Ecto neural progenitor cell (in vitro differentiated cells): ENCODE data around the gene SRSF3.
"Not testable (repeated sequence)": the region's sequence is repeated elsewhere in the genome, so short reads cannot be mapped to it uniquely, and the experiment has no call there.

Experiments
- DNase-seq: peaks from one replicate; pipeline ENCODE4 v3.0.0-alpha.2; 2018; ENCODE audit warnings: low spot score

The SRSF3 gene

DNA sequence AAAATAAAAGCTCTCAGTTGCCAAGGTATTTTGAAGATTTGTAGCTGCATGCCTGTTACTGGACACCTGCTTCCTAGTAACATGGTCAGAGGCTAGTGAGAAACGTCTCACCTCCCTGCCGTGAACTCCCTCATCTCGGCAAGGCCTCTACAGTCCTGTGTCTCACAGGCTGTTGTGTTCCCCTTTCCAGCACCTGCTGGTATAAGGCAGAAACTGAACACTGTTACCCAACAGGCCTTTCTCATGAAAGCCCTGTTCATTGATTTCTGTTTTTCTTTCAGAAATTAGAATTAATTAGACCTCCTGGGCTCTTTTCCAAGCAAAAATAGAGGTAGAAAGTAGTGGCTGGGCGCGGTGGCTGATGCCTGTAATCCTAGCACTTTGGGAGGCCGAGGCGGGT lies 17.6 kb upstream of the SRSF3 start:
- no peak for DNase-seq

DNA sequence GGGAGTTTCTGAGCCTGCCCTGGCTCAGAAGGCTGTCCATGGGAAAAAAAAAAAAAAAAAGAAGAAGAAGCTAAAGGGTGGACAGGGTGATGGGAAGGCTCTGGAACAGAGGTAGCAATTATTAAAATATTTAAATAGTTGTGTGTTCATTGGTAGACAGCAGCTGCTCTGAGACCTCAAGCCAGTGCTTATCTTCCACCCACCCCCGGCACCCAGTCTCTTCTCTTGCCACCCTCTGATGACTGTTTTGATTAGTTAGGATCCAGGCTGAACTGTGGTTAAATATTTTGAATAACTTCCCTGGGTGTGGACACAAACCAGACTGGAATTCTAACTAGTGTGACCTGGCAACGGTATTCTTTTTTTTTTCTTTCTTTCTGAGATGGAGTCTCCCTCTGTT lies 16.9 kb upstream of the SRSF3 start:
- no peak for DNase-seq

DNA sequence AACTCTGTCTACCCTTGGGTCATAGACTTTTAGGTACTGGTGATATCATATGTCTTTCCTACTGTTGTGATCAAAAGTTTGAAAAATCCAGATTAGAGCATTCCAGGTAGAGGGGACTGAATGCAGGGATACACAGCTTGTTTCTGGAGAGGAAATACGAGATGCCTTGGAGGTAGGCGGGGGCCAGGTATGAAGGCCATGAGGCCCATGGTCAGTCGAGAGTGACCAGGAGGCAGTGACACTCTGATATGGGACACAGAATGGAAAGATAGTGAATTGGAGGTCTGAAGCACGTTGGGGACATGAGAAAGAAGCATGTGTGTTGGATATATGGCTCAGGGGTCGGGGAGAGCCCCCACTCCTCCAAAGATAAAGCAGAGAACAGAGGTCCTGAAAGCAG lies 16.1 kb upstream of the SRSF3 start:
- no peak for DNase-seq

DNA sequence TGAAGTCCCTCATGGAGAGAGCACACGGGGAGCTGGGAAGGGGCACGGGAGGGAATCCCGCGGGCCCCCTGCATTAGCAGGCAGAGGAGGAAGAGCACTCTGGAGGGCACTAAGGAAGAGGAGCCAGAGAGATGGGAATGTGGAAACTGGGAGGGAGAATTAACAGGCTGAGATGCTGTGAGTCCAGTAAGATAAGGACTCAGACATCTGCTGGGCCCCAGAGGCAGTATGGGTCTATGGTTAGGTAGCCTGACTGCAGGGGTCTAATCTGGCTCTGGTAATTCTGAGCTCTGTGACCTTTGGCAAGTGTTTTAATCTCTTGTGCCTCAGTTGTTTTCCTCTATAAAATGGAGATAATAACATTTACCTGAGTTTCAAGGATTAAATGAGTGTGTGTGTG lies 15.7 kb upstream of the SRSF3 start:
- no peak for DNase-seq

DNA sequence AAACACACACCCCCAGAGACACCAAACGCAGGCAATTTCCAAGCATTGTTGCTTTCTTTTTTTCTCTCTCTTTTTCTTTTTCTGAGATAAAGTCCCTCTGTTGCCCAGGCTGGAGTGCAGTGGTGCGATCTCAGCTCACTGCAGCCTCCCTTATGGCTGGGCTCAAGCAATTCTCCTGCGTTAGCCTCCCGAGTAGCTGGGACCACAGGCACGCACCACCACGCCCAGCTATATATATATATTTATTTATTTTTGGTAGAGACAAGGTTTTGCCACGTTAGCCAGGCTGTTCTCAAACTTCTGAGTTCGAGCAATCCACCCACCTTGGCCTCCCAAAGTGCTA lies 14.0 kb upstream of the SRSF3 start:
- no peak for DNase-seq

DNA sequence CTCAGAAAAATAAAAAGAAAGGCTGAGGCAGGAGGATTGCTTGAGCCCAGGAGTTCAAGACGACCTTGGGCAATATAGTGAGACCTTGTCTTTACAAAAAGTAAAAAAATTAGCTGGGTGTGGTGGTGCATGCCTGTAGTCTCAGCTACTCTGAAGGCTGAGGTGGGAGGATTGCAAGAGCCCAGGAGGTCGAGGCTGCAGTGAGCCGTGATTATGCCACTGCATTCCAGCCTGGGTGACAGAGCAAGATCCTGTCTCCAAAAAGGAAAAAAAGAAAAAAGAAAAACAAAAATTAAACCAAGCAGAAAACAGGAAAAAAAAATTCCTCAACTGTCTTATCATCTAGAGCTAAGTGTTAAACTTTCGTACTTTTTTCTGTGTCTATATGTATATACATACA lies 12.4 kb upstream of the SRSF3 start:
- no peak for DNase-seq

DNA sequence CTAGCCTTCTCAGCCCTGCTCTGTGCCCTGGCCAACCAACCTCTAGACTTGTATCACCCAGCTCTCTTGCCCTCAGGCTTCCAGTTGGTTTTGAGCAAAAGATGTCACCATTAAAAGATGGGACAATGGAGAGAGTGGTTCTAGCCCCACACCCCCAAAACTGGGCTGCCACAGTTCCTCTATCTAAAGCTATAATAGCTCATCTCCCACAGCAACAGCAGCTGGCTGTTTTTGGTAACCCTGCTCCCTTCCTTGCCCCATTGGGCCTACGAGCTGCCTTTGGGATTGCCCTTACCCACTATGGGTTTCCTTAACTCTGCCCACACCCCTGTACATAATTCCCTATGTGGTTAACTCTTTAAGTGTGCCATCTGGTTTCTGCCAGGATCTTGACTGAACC lies 7.6 kb upstream of the SRSF3 start:
- DNase-seq: no peak

DNA sequence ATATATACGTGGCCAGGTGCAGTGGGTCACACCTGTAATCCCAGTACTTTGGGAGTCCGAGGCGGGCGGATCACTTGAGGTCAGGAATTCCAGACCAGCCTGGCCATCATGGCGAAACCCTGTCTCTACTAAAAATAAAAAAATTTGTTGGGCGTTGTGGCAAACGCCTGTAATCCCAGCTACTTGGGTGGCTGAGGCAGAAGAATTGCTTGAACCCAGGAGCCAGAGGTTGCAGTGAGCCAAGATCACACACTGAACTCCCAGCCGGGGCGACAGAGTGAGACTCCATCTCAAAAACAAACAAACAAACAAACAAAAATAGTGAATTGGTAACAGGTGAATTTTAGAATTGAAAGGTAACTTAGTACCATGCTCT lies 5.1 kb upstream of the SRSF3 start:
- not testable (repeated sequence) for DNase-seq

DNA sequence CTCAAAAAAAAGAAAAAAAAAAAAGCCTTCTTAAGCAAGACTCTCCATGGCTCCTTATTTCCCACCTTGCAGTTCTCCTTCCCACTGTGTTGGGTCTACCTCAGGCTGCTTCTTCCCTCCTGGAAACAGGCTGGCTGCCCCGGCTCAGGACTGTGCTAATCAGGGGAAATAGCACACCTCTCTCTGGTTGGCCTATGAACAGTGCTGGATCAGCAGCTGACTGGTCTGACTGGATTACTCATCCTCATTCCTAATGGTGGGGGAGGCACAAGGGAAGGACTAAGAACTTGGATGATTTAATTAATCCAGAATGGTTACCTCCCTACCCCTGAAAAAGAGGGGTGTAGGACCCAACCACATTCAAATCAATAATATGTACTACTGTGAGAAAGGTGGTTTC lies 3.9 kb upstream of the SRSF3 start:
- DNase-seq: no peak

DNA sequence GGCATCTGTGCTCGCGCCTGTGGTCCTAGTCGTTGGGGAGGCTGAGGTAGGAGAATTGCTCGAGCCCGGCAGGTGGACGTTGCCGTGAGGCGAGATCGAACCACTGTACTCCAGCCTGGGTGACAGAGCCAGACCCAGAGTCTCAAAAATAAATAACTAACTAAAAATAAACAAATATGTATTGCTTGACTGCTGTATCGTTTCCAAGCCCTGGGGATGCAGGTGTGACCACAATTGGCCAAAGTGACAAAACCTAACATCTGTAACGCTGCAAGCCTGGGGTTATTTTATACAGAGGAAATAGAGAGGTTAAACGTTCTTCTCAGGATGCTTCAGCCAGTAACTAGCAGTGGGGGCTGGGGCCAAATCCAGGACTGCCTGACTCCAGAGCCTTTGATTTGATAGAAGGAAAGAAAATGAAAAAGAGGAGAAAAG lies 1.9 kb upstream of the SRSF3 start:
- DNase-seq: no peak

DNA sequence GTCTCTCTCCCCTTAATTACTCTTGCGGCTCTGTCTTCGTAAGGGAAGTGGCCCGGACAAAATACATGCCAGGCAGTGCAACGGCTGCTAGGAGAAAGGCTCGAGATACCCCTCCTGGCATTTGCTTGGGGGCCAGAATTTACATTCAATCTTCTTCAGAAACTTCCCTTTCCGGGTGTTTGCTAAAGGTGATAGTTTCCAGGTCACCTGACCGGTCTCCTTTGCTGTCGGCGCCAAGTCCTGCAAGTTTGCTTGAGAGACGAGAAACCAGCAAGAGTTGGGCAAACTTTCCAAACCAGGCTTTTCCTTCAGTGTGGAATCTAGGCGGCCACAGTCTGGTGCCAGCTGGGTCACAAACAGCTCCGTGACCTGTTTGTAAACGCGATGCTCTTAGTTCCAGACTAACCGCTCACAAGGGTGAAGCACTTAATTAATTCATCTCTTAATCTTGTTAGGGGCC lies 563 bp upstream of the SRSF3 start:
- no peak for DNase-seq

DNA sequence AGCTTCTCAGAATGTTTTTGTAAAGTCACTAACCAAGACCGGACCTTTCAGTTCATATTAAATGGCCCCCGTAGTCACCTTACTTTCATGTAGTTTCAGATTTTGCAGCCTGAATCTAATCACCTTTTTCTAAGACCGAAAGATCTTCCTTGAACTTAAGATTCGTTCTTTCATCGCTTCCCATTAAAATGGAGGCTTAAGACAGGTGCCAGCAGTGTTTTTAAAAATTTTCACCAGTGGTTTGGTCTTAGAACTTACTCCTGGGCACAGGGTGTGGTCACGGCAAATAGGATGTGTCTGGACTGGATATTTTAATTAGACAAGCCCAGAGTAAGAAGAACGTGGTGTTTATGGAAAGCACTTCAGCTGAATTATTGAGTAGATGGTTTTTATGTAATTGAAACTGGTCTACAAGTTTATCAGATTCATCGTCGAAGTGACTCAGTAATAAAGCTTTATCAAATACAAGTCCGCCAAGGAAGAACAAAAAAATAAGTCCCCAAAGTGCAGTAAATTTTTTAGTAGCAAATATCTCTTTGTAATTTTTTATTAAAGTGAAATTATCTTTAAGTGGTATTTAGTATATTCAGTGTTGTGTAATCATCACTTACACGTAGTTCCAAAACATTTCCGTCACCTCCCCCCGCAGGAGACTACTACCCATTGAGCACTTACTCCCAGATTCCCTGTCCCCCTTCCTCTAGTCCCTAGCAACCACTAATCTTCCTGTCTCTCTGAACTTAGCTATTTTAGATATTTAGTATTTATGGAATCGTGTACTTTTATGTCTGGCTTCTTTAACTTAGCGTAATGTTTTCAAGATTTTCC lies 868 bp downstream of the SRSF3 start:
- no peak for DNase-seq

DNA sequence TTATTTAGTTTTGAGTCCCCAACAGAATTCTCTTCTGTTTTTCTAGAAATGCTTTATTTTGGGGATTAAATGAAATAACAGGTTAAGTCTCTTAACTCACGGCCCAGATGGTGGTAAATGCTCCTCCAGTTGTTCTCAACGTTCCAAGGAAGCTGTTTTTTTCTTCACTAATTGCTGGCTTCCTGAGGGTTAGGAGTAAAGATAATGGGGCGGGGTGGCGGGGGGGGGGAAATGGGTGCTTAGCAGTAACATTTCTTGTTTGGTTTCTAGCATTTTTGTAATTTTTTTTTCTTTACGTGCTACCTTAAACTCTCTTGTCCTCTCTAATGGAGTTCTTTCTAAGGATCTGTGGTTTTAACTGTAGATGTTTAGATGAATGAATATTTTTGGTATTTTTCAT lies 2.2 kb downstream of the SRSF3 start:
- DNase-seq: no peak

DNA sequence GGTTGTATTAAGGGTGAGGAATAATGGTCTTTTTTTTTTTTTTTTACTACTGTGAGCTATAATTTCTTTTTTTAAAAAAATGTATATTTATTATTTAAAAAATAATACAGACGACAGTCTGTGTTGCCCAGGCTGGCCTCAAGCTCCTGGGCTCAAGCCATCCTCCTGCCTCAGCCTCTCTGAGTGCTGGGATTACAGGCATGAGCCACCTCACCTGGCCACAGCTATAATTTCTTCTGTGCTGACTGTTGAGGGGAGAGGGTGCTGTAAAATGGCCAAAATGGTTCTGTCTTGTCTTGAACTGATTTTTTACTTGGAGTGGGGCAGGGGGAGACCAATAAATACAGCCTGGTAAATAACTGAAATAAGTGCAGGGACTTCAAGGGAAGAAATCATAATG lies 3.6 kb downstream of the SRSF3 start:
- DNase-seq: no peak

DNA sequence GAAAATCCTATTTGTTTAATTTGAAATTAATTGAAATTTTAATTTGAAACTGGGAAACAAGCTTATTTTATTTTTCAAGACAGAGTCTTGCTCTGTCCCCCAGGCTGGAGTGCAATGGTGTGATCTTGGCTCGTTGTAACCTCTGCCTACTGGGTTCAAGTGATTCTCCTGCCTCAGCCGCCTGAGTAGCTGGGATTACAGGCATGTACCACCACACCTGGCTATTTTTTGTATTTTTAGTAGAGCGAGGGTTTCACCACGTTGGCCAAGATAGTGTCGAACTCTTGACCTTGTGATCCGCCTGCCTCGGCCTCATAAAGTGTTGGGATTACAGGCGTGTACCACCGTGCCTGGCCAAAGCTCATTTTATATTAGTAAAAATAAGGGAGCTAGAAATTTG lies 4.2 kb downstream of the SRSF3 start:
- no peak for DNase-seq

DNA sequence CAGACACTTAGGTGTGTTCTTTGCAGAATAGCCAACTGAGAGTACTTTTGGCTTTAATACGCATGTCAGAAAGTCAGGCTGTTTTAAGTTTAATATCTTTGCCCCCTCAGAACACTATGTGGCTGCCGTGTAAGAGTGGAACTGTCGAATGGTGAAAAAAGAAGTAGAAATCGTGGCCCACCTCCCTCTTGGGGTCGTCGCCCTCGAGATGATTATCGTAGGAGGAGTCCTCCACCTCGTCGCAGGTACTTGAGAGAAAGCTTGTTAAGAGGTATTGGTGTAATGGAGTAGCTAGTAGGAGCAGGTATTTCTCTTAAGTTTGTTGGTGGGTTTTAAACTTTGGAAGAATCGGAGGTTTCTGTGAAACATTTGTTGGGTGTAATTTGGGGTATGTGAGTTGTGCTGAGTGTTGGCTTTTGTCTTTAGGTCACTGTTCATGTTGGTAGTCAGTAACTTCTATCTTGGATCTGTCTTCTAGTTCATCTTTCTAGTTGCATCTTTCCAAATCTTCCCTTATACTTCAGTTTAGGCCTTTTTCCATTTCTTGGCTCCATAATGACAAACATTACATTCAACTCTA lies 4.7 kb downstream of the SRSF3 start:
- DNase-seq: no peak

DNA sequence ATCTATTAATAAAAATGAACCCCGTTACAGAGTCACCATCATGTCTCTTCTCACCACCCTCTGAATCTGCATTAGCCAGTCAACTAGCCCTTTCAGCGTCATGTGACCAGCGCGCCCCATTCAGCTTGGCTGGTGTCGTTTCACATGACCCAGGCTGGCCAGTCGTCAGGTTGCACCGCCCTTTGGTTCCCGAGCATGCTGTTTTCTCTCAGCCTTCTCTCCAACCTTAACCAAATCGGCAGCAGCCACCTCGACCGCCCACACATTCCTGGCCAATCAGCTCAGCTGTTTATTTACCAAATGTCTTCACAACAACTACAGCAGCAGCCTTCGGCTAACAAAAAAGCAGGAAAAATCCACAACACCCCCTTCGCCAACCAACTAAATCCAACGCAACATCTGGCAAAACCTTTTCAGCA lies 5.6 kb downstream of the SRSF3 start:
- DNase-seq: peak; percentile 74

DNA sequence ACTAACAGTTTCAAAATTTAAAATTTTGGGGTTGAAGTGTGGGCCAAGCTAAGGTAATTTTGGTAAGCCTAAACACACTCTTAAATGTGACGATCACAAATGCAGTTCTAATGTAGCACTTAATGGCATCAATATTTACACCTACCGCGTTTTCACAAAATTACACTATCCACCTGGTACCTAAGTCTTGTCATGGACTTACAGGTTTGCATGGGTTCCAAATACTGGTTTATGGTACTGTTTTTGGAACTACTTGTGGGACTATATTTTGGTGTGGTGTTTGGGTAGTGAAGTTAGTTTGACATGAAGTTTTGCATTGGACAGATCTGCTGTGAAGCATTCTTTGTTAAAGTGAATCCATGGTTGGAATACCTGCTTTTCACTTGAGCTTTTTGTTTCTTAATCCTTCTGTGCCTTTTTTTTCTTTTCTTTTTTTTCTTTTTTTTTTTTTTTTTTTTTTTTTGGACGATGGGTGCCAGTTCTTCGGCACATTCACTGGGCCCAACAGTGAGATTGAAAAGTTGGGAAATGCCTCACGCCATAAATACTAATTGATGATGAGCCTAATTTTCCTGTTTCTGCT lies 6.5 kb downstream of the SRSF3 start:
- DNase-seq: no peak

DNA sequence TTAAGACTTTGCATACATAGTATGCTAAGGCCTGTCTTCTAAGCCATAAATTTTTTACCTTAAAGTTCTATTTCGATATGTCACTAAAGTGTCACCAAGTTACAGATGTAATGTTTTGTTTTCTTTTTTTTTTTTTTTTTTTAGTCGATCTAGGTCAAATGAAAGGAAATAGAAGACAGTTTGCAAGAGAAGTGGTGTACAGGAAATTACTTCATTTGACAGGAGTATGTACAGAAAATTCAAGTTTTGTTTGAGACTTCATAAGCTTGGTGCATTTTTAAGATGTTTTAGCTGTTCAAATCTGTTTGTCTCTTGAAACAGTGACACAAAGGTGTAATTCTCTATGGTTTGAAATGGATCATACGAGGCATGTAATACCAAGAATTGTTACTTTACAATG lies 7.7 kb downstream of the SRSF3 start:
- not testable (repeated sequence) for DNase-seq

DNA sequence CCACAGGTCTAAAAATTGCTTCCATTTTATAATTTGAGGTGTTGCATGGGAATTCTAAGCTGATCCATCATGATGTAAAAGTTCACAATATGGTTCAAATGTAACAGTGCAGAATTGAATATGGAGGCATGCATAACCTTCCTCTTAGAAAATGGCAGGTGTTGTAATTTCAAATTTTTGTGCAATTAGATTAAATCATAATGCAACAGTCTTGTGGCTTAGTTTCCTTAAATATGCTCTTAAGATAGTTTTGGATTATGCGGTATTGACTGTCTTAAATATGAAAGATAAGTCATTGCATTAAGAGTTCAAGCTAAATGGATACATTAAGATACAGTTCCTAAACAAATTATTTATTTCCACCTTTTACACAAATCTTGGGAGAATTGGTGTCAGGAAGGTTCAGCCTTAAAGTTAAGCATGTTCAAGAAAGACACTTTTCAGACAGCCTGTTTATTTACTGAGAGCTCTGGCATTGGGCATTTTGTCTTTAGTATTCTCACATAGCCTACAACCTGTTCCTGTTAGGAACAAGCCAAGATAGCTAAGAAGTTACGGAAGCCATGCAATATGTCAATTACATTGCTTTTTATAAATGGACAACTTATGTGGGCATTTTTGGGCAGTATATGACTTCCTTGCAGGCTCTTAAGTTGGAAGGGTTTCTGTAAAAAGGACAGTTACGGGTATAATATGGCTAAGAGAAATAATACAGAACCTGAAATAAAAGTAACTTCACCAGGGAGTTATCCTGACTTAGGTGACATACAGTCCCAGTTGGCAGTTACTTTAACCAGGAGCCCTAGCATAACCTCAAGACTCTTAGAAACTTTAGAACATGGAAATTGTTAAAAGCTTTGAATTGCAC lies 9.3 kb downstream of the SRSF3 start:
- DNase-seq: no peak

DNA sequence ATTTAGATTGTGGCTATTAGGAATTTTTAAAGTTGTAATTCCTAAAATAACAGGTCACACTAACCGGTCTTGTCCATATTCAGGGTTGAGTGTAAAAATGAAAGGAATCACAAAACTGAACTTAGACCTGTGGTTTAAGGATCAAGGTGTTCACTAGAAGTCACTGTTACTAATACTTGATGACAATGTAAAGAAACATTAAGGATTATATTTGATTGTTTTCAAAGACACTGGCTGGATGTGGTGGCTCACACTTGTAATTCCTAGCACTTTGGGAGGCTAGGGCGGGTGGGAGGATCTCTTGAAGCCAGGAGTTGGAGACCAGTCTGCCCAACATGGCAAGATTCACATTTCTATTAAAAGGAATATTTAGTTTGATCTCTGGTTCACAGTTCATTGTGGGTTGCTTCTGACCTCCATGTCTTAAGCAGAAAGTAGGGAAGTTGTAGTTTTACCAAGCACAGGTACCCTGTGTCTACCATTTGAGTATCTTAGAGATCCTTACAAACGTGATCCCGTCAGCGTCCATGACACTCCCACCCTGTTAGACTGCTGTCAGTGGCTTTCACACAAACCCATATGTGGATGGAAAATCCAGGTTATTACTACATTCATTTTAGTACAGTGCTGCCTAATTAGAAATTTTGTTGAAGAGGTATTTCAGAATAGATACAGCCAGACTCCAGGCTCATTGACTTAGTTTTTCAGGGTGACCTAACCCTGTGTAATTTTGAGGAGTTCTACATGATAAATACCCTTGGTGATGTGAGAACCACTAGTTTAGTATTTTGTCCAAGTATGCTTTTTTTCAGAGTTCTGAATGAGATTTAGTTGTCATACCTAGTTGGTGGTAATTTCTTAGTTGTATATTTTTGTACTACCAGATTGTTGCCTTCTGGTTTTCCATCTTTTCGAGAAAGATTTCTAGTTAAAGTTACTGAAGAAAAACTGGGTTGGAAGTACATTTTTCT lies 10.2 kb downstream of the SRSF3 start:
- no peak for DNase-seq
